ENCODE data around the gene ITPR2. TPM values are rescaled to one million over a fixed set of nuclear protein-coding genes. Genes with fewer than 3 reads are reported as not detected.
"Not testable (repeated sequence)": the region's sequence is repeated elsewhere in the genome, so short reads cannot be mapped to it uniquely, and the experiment has no call there.

ITPR2 gene
- total and polyA plus RNA-seq, 2 of the 13 experiments (the other 11 are each of a cell fraction or from before 2014, with no cell fraction given) = 31.9 to 81.9 TPM

DNA sequence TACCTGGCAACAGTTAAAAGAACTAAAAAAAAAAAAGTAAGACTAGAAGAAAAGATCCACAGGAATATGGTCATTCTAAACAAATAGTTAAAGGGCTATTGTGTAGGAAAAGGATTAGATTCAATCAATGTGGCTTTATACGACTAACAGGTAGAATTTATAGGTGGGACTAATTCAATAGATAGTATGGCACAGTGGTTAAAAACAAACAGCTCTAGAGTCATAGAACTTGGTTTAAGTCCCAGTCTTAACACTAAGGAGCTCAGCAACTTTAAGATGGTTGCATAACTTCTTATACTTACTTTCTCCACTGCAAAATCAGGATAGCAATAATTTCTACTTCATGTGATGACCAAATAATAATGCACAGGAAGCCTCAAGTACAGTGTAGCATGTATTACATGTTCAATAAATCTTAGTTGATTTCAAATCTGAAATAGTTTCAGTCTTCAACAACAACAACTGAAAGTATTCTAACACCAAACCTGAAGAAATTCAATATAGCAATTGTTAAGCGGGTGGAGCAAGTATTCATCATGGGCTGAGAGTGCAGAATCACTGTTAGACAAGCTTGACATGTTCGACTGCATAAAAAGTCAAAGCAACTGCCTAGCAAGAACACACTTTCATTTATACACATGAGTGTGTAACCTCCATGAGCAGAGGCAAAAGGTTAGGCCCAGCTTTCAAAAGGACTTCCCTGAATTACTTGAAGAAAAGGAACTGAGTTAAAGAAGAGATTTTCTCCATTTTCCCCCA, 50.4 kb downstream of the ITPR2 start (continued):
- TF ChIP-seq ZBTB33 (CRISPR knock-in tag; IDR thresholded peaks at IDR 0.05) (no peak), ZNF558 (CRISPR knock-in tag; IDR thresholded peaks at IDR 0.05; ENCODE audit: borderline replicate concordance) (no peak), ZNF276 (CRISPR knock-in tag; IDR thresholded peaks at IDR 0.05; ENCODE audit: low read depth) (no peak)

DNA sequence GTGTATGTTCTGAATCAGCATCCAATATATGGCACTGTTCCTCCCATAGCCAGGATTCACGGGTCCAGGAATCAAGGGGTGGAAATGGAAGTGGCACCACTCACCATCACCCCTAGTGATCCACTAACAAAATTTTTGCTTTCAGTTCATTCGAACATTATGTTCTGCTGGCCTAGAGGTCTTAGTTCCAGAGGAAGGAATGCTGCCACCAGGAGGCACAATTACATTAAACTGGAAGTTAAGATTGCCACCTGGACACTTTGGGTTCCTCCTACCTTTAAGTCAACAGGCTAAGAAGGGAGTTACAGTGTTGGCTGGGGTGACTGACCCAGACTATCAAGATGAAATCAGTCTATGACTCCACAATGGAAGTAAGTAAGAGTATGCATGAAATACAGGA, 52.3 kb downstream of the ITPR2 start:
- POLR2A ChIA-PET = interaction anchor here (1.0 kb wide), 1 partner anchor 53 kb away, joined by 3 read pairs; the partner anchor contains the start of gene ITPR2
- in situ Hi-C loops (cut with HindIII; ENCODE audit: extremely low pct_ligation_motif_present, low pct_unique_long_range_greater_than_20kb); H3K4me3 ChIP-seq (replicated peaks in 1 of 3; ENCODE audit: insufficient read depth in 1 of 3, low read depth in 2 of 3, low read length in 3 of 3); intact Hi-C loops (cut with micrococcal nuclease; ENCODE audit: unreplicated experiment); H3K9ac ChIP-seq (ENCODE audit: insufficient read depth, low read depth, low read length); H3K27ac ChIP-seq (ENCODE audit: extremely low read length, insufficient read depth, low read length); H3K27me3 ChIP-seq (ENCODE audit: control insufficient read depth in 1 of 2, insufficient read depth in 2 of 2, low read length in 2 of 2); FAIRE-seq; H3K9me3 ChIP-seq (ENCODE audit: low read length); ATAC-seq; CTCF ChIA-PET (ENCODE audit: low intra/inter-chr PET ratio, low total read pairs); DNase-seq (ENCODE audit: low spot score); H4K20me1 ChIP-seq (ENCODE audit: insufficient read depth, low read length); H3K4me2 ChIP-seq (ENCODE audit: low read depth, low read length); H2AFZ ChIP-seq (ENCODE audit: low read length): not testable (repeated sequence)
- H3K4me1 ChIP-seq (ENCODE audit: insufficient read depth, low read length) = peaks cover 25% of the 10 kb centered on the region
- H3K36me3 ChIP-seq (replicated peaks in 1 of 2; ENCODE audit: control insufficient read depth in 1 of 2, insufficient read depth in 2 of 2, low read length in 2 of 2) = peaks cover 13 to 38% of the 10 kb centered on the region in 2 experiments
- H3K79me2 ChIP-seq (ENCODE audit: insufficient read depth, low read length) = peaks cover 21% of the 10 kb centered on the region
- TSS peak; percentile 3 for BruUV-seq (replicated peaks)
- 92% methylated on average over 2 of the region's 2 CpGs for WGBS (ENCODE audit: low lambda C conversion rate)
- peak; percentile 35; the same call in 1 of the 2 replicates for TF ChIP-seq STAG1 (CRISPR knock-in tag; IDR thresholded peaks at IDR 0.05)

GRCh38 chr12:26778173-26778775, 54.7 kb downstream of the ITPR2 start:
- H2AFZ ChIP-seq (ENCODE audit: low read length); FAIRE-seq; H3K9ac ChIP-seq (ENCODE audit: insufficient read depth, low read depth, low read length); BruUV-seq (replicated peaks); H3K27ac ChIP-seq (ENCODE audit: extremely low read length, insufficient read depth, low read length); ATAC-seq; H3K27me3 ChIP-seq (ENCODE audit: control insufficient read depth in 1 of 2, insufficient read depth in 2 of 2, low read length in 2 of 2); CTCF ChIA-PET (ENCODE audit: low intra/inter-chr PET ratio, low total read pairs); H4K20me1 ChIP-seq (ENCODE audit: insufficient read depth, low read length); DNase-seq (ENCODE audit: low spot score); H3K4me2 ChIP-seq (ENCODE audit: low read depth, low read length); in situ Hi-C loops (cut with HindIII; ENCODE audit: extremely low pct_ligation_motif_present, low pct_unique_long_range_greater_than_20kb); H3K4me3 ChIP-seq (replicated peaks in 1 of 3; ENCODE audit: insufficient read depth in 1 of 3, low read depth in 2 of 3, low read length in 3 of 3); H3K9me3 ChIP-seq (ENCODE audit: low read length): not testable (repeated sequence)
- Histone ChIP-seq H3K79me2 (ENCODE audit: insufficient read depth, low read length) (peaks cover 31% of the 10 kb centered on the region), H3K36me3 (replicated peaks in 1 of 2; ENCODE audit: control insufficient read depth in 1 of 2, insufficient read depth in 2 of 2, low read length in 2 of 2) (peaks cover 18 to 40% of the 10 kb centered on the region in 2 experiments), H3K4me1 (ENCODE audit: insufficient read depth, low read length) (peaks cover 42% of the 10 kb centered on the region)
- 91% methylated on average over 5 of the region's 5 CpGs for WGBS (ENCODE audit: low lambda C conversion rate)
- POLR2A ChIA-PET = interaction anchor here (1.3 kb wide), 1 partner anchor 33 kb away, joined by 3 read pairs; no protein-coding TSS in a partner anchor
- intact Hi-C loops (cut with micrococcal nuclease; ENCODE audit: unreplicated experiment) = loop anchor here (10.0 kb wide), 1 partner anchor 107 kb away; no protein-coding TSS in a partner anchor
